IMR-90 (cell line): ENCODE results near the gene KAT2B. TPM values are rescaled to one million over a fixed set of nuclear protein-coding genes. Genes with fewer than 3 reads are reported as not detected.

ENCODE experiments used
- ATAC-seq: fragments of 200-7000 bp; cut with Tn5 transposase; 2 replicates; pipeline ENCODE4 v1.9.1; 2020; ENCODE audit warnings: low read depth, mild to moderate bottlenecking, moderate library complexity
- BruUV-seq: library from RNA; stranded (reverse); fragments of 400-500 nt; replicated peaks from 2 replicates; lab custom pipeline; 2021; lab: Mats Ljungman, UMichigan
- CTCF ChIA-PET: fragments of 300-600 bp; formaldehyde crosslinking; extraction: SDS; loops from one replicate; lab custom pipeline; 2021; ENCODE audit warnings: antibody characterized with exemption; lab: Yijun Ruan, JAX
- POLR2A ChIA-PET: fragments of 300-600 bp; sonication (Branson Sonifier 250); formaldehyde crosslinking; loops from one replicate; lab custom pipeline; 2022; ENCODE audit warnings: antibody characterized with exemption; ENCODE audit not compliant: unreplicated experiment; lab: Charles Lee
- DNase-seq: peaks from one replicate; pipeline ENCODE4 v3.0.0; 2013
- H2AFZ ChIP-seq: replicated peaks from 2 replicates; pipeline ENCODE3; 2013; ENCODE audit warnings: low read length, mild to moderate bottlenecking; ENCODE audit not compliant: poor library complexity
- H2AK5ac ChIP-seq: 2 replicates; pipeline ENCODE4 v1.6.1; 2013; ENCODE audit warnings: low read depth, low read length, inconsistent platforms
- H2AK9ac ChIP-seq: replicated peaks from 2 replicates; pipeline ENCODE3; 2013; ENCODE audit warnings: mild to moderate bottlenecking, low read depth, low read length, moderate library complexity; ENCODE audit not compliant: poor library complexity
- H2BK120ac ChIP-seq: 2 replicates; pipeline ENCODE4 v1.6.1; 2013; ENCODE audit warnings: low read depth, low read length, inconsistent platforms
- H2BK15ac ChIP-seq: 3 replicates; pipeline ENCODE4 v1.6.1; 2013; ENCODE audit warnings: low read depth, low read length, inconsistent platforms
- H2BK20ac ChIP-seq: 2 replicates; pipeline ENCODE4 v1.6.1; 2013; ENCODE audit warnings: low read depth, mild to moderate bottlenecking, inconsistent platforms, low read length, moderate library complexity
- H2BK5ac ChIP-seq: 2 replicates; pipeline ENCODE4 v1.6.1; 2013; ENCODE audit warnings: mild to moderate bottlenecking, low read depth, low read length, inconsistent platforms; ENCODE audit not compliant: poor library complexity, severe bottlenecking
- H3K14ac ChIP-seq: replicated peaks from 2 replicates; pipeline ENCODE4 v1.6.1; 2013; ENCODE audit warnings: low read depth, low read length, inconsistent platforms
- H3K18ac ChIP-seq: 2 replicates; pipeline ENCODE4 v1.6.1; 2013; ENCODE audit warnings: low read depth, low read length, control low read depth
- H3K23ac ChIP-seq: 2 replicates; pipeline ENCODE4 v1.6.1; 2013; ENCODE audit warnings: low read depth, low read length, inconsistent platforms
- H3K27ac ChIP-seq: 2 replicates; pipeline ENCODE4 v1.5.1; 2013; ENCODE audit warnings: mild to moderate bottlenecking, control low read depth, low read length; ENCODE audit not compliant: insufficient read depth
- H3K27me3 ChIP-seq: 2 replicates; pipeline ENCODE4 v1.6.1; 2013; ENCODE audit warnings: low read length; ENCODE audit not compliant: control insufficient read depth, insufficient read depth
- H3K36me3 ChIP-seq: 2 replicates; pipeline ENCODE4 v1.6.1; 2013; ENCODE audit warnings: low read length, mixed read lengths; ENCODE audit not compliant: control insufficient read depth, insufficient read depth
- H3K4ac ChIP-seq: 2 replicates; pipeline ENCODE4 v1.6.1; 2013; ENCODE audit warnings: low read depth, low read length, inconsistent platforms
- H3K4me1 ChIP-seq: 2 replicates; pipeline ENCODE4 v1.6.1; 2013; ENCODE audit warnings: low read length, mixed read lengths; ENCODE audit not compliant: control insufficient read depth, insufficient read depth
- H3K4me2 ChIP-seq: 2 replicates; pipeline ENCODE4 v1.6.1; 2013; ENCODE audit warnings: low read depth, mild to moderate bottlenecking, control low read depth, low read length, moderate library complexity
- H3K4me3 ChIP-seq: 2 replicates; pipeline ENCODE4 v1.5.1; 2013; ENCODE audit warnings: low read depth, mild to moderate bottlenecking, control low read depth, low read length, moderate library complexity; ENCODE audit not compliant: insufficient read depth
- H3K56ac ChIP-seq: 2 replicates; pipeline ENCODE4 v1.6.1; 2013; ENCODE audit warnings: low read length, inconsistent platforms; ENCODE audit not compliant: insufficient read depth; ENCODE audit errors: extremely low read depth
- H3K79me1 ChIP-seq, 2 experiments: 2 replicates each; pipeline ENCODE4 v1.6.1; 2013; ENCODE audit warnings: low read length in 2 of 2, inconsistent platforms in 1 of 2, low read depth in 1 of 2
- H3K9ac ChIP-seq: 2 replicates; pipeline ENCODE4 v1.6.1; 2013; ENCODE audit warnings: low read depth, low read length, control low read depth
- H3K9me1 ChIP-seq: 2 replicates; pipeline ENCODE4 v1.6.1; 2013; ENCODE audit warnings: low read length, inconsistent platforms; ENCODE audit not compliant: insufficient read depth
- H3K9me3 ChIP-seq: 2 replicates; pipeline ENCODE4 v1.6.1; 2013; ENCODE audit warnings: low read length; ENCODE audit not compliant: control insufficient read depth, insufficient read depth
- H4K20me1 ChIP-seq: 2 replicates; pipeline ENCODE4 v1.6.1; 2013; ENCODE audit warnings: low read length, inconsistent platforms; ENCODE audit not compliant: insufficient read depth
- H4K5ac ChIP-seq: 2 replicates; pipeline ENCODE4 v1.6.1; 2013; ENCODE audit warnings: mild to moderate bottlenecking, low read depth, low read length, control low read depth
- H4K8ac ChIP-seq, 2 experiments: 2 replicates each; pipeline ENCODE4 v1.6.1; 2013; ENCODE audit warnings: low read depth in 2 of 2, low read length in 2 of 2, control low read depth in 1 of 2, inconsistent platforms in 1 of 2
- H4K91ac ChIP-seq: 2 replicates; pipeline ENCODE4 v1.6.1; 2013; ENCODE audit warnings: low read depth, low read length, inconsistent platforms; ENCODE audit not compliant: insufficient read depth
- WGBS, 2 experiments: methylation state at CpG; one replicate each; pipeline versions ENCODE4 v1.1.5 to v1.1.7; 2013; ENCODE audit warnings: missing lambda C conversion rate in 2 of 2; ENCODE audit not compliant: insufficient read length in 1 of 2; ENCODE audit errors: extremely low coverage in 2 of 2; 5-methylcytosine and 5-hydroxymethylcytosine counted together
- dilution Hi-C: fragments of 300-500 bp; cut with HindIII; formaldehyde crosslinking; loops from one replicate; pipeline ENCODE4 v1.14.3; 2018; ENCODE audit warnings: low sequenced_read_pairs; ENCODE audit not compliant: unreplicated experiment
- in situ Hi-C: fragments of 300-500 bp; cut with MboI; formaldehyde crosslinking; loops from 3 replicates; pipeline ENCODE4 v1.14.3; 2019; ENCODE audit warnings: low sequenced_read_pairs, inconsistent platforms, mixed read lengths
- intact Hi-C: fragments of 100-400 bp; cut with micrococcal nuclease; formaldehyde crosslinking; loops from 2 replicates; pipeline ENCODE4 v1.10.0; 2022
- polyA plus RNA-seq, 3 experiments: library from polyadenylated mRNA; depleted of rRNA; stranded (reverse); fragments of >200 nt; gene quantifications; 2 replicates each; pipeline ENCODE4 v1.2.3, GENCODE V29; 2012; ENCODE audit warnings: low replicate concordance in 1 of 3
- total RNA-seq: library from RNA; depleted of rRNA; stranded (reverse); fragments of >200 nt; gene quantifications from 2 replicates; pipeline ENCODE4 v1.2.3, GENCODE V29; 2012
- TF ChIP-seq, protein P1 (sequence below): conservative IDR thresholded peaks from 2 replicates; pipeline ENCODE4 v1.5.1; 2012; ENCODE audit warnings: mild to moderate bottlenecking, low read depth, low read length, improper control_type of control experiment

KAT2B gene
- total and polyA plus RNA-seq, 2 of the 4 experiments (the other 2 are of a cell fraction) = 2.0 to 2.2 TPM

DNA sequence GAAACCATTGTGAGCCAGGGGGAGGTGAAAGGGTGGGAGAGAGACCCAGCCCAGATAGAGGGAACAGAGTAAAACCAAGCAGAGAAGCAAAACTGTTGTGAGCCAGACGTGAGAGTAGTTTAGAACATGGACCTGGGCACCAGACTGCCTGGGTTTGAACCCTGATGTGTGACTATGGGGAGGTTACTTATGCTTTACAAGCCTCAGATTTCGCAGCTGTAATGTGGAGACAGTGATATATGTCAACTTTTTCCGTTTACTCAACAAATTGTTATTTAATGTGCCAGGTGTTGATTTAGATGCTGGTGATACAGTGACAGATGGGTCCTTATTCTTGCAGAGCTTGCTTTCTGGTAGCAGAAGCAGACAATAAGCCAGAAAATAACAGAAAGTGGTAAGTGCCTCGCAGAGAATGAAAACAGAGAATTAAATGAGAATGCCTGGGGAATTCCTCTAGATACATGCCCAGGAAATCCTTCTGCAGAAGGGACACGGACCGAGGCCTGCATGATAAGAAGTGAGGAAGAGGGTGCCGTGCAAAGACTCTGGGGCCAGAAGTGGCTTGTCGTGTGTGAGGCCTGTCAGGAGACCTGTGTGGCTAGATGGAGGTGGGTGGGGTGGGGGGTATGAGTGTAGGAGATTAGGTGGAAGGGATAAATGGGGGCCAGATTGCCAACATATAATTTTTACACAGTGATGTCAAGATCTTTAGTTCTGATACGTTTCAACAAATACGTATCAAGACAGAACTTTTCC lies 15.0 kb downstream of the KAT2B start:
- Histone ChIP-seq H3K4me2 (no peak overlapping the region), H3K14ac (no peak overlapping the region), H3K27ac (no peak overlapping the region), H3K56ac (no peak overlapping the region), H2BK5ac (no peak overlapping the region), H2BK15ac (no peak overlapping the region), H2AFZ (no peak overlapping the region), H3K27me3 (no peaks in the 10 kb centered on the region), H4K5ac (no peak overlapping the region), H3K36me3 (no peaks in the 10 kb centered on the region), H3K9me1 (peaks cover 4% of the 10 kb centered on the region), H2AK5ac (no peak overlapping the region), H3K18ac (no peak overlapping the region), H4K91ac (no peak overlapping the region), H2BK120ac (no peak overlapping the region), H3K79me1 (peaks cover 0 to 5% of the 10 kb centered on the region in 2 experiments; a peak in 2 of 4 replicates), H3K4ac (no peak overlapping the region), H3K9me3 (no peaks in the 10 kb centered on the region), H3K4me1 (peaks cover 13% of the 10 kb centered on the region; the same call in 1 of the 2 replicates), H4K8ac (no peak overlapping the region), H3K23ac (no peak overlapping the region), H3K9ac (no peak overlapping the region), H3K4me3 (no peak overlapping the region), H2BK20ac (no peak overlapping the region), H2AK9ac (no peak overlapping the region), H4K20me1 (no peaks in the 10 kb centered on the region)
- DNase-seq (no peak), ATAC-seq (no peak)
- WGBS, 2 experiments = 57% methylated on average over 1 of the region's 10 CpGs; no CpG with 5 or more reads in 1 of the 2 experiments
- intact Hi-C loops = no loop called here
- ChIA-PET CTCF (no interaction called here), POLR2A (no interaction called here)
- TF ChIP-seq, protein P1, sequence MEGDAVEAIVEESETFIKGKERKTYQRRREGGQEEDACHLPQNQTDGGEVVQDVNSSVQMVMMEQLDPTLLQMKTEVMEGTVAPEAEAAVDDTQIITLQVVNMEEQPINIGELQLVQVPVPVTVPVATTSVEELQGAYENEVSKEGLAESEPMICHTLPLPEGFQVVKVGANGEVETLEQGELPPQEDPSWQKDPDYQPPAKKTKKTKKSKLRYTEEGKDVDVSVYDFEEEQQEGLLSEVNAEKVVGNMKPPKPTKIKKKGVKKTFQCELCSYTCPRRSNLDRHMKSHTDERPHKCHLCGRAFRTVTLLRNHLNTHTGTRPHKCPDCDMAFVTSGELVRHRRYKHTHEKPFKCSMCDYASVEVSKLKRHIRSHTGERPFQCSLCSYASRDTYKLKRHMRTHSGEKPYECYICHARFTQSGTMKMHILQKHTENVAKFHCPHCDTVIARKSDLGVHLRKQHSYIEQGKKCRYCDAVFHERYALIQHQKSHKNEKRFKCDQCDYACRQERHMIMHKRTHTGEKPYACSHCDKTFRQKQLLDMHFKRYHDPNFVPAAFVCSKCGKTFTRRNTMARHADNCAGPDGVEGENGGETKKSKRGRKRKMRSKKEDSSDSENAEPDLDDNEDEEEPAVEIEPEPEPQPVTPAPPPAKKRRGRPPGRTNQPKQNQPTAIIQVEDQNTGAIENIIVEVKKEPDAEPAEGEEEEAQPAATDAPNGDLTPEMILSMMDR = no peak
- in situ Hi-C loops = no loop called here
- dilution Hi-C loops = no loop called here
- no TSS peak for BruUV-seq
